GM21786 (cell line): ENCODE results near the gene CGB5.
"Not testable (repeated sequence)": the region's sequence is repeated elsewhere in the genome, so short reads cannot be mapped to it uniquely, and the experiment has no call there.

Source experiments
- ATAC-seq: cut with Tn5 transposase; IDR thresholded peaks from one replicate; pipeline ENCODE4 v1.9.1; 2021; ENCODE audit not compliant: unreplicated experiment

The CGB5 gene

GRCh38 chr19:49020931-49021895 lies 22.4 kb upstream of the CGB5 start:
- ATAC-seq = no peak

DNA sequence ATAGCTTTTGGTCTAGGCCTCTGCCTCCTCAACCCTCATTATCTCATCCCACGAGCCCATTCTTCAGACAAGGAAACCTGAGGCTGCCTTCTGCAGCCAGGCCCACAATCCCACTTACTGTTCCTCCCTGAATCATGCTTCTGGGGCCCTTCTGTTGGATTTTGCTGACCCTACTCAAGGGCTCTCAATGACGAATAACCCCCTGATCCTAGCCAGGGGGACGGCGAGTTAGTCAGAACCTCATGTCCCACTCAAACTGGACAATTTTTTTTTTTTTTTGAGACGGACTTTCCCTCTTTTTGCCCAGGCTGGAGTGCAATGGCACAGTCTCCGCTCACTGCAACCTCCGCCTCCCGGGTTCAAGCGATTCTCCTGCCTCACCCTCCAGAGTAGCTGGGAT lies 21.5 kb upstream of the CGB5 start:
- no peak for ATAC-seq

GRCh38 chr19:49024233-49024632 lies 19.4 kb upstream of the CGB5 start, which contains the start of gene CGB3:
CGB3 (minus strand) TSS chr19:49024333; CDS start chr19:49023971, 362 bp downstream.
- not testable (repeated sequence) for ATAC-seq

DNA sequence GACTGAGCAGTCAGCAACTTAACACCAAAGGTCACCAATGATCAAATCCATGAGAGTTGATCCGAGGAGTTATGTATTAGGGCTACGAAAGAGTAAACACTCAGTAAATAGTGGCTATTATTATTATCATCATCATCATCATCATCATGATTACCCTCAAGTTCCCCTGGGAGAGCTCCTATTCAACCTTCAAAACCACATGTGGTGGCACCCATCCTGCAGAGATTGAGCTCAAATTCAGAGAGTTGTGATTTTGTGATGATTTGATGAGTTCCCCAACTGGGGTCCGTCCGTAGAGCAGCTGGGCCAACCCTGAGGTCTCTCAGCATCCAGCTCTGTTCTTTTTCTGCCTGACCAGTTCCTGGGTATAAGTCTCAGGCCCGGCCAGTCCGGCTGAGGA lies 18.6 kb upstream of the CGB5 start:
- not testable (repeated sequence) for ATAC-seq

DNA sequence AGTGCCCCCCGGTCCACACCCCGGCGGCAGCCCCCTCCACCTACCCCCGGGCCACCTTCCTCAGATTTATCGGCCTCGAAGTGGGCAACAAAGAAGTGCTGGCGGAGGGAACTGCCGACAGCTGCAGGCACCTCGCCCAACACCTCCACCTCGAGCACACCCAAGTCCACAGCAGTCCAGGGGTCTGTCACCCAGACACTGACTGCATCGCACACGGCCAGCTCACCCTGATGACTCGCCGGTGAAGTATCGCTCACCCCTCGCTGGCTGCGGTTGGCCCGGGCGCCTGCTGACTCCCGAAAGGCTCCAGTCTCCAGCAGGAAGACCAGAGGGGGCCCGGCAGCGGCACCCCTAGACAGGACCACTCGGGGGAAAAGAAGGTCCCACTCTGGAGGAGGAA lies 18.0 kb upstream of the CGB5 start:
- ATAC-seq = not testable (repeated sequence)

- not testable (repeated sequence) for ATAC-seq
Observed at GRCh38 chr19:49028686-49029085, 15.0 kb upstream of the CGB5 start.

GRCh38 chr19:49029749-49030148 lies 13.9 kb upstream of the CGB5 start:
- ATAC-seq = not testable (repeated sequence)

GRCh38 chr19:49030323-49030722 lies 13.3 kb upstream of the CGB5 start:
- ATAC-seq = not testable (repeated sequence)

- ATAC-seq = not testable (repeated sequence)
Observed at GRCh38 chr19:49031642-49032301, 11.9 kb upstream of the CGB5 start, which contains the start of gene CGB2. CGB2 (plus strand) TSS chr19:49031890; CDS start chr19:49032096, 206 bp downstream.

- ATAC-seq = not testable (repeated sequence)
Observed at GRCh38 chr19:49036815-49037214, 6.8 kb upstream of the CGB5 start, which contains the start of gene CGB1. CGB1 (minus strand) TSS chr19:49036895; CDS start chr19:49036711, 184 bp downstream.

DNA sequence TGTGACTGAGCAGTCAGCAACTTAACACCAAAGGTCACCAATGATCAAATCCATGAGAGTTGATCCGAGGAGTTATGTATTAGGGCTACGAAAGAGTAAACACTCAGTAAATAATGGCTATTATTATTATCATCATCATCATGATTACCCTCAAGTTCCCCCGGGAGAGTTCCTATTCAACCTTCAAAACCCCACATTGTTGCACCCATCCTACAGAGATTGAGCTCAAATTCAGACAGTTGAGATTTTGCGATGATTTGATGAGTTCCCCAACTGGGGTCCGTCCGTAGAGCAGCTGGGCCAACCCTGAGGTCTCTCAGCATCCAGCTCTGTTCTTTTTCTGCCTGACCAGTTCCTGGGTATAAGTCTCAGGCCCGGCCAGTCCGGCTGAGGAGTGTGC lies 5.5 kb upstream of the CGB5 start:
- not testable (repeated sequence) for ATAC-seq

- ATAC-seq = not testable (repeated sequence)
Observed at GRCh38 chr19:49038557-49039276, 4.9 kb upstream of the CGB5 start.

DNA sequence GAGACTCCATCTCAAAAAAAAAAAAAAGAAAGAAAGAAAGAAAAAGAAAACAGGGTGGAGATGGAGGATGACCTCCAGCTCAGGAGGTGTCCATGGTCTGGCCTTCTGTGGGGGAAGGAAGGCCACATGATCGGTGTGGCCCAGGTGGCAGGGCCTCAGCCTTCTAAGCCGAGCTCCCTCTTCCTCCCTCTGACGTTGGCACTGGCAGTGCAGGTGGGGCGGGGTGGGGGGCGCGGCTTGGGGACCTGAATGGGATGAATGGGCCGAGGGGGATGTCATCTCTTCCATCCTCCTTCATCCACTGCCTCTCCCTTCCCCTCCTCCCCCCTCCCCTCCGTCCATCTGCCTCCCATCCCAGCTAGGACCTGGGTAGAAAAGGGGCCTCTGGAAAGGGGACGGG lies 3.9 kb upstream of the CGB5 start:
- ATAC-seq = not testable (repeated sequence)

GRCh38 chr19:49042177-49042576 lies 1.5 kb upstream of the CGB5 start:
- ATAC-seq = no peak

DNA sequence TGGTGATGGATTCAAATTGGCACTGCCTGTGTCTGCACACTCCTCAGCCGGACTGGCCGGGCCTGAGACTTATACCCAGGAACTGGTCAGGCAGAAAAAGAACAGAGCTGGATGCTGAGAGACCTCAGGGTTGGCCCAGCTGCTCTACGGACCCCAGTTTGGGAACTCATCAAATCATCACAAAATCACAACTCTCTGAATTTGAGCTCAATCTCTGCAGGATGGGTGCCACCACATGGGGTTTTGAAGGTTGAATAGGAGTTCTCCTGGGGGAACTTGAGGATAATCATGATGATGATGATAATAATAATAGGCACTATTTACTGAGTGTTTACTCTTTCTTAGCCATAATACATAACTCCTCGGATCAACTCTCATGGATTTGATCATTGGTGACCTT lies 982 bp upstream of the CGB5 start:
- ATAC-seq = not testable (repeated sequence)

- ATAC-seq = not testable (repeated sequence)
Observed at GRCh38 chr19:49049011-49049410, 5.4 kb downstream of the CGB5 start, which contains the start of gene CGB8. CGB8 (minus strand) TSS chr19:49049111; CDS start chr19:49048739, 372 bp downstream.

DNA sequence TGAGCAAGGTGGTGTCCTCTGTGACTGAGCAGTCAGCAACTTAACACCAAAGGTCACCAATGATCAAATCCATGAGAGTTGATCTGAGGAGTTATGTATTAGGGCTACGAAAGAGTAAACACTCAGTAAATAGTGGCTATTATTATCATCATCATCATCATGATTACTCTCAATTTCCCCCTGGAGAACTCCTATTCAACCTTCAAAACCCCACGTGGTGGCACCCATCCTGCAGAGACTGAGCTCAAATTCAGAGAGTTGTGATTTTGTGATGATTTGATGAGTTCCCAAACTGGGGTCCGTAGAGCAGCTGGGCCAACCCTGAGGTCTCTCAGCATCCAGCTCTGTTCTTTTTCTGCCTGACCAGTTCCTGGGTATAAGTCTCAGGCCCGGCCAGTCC lies 6.2 kb downstream of the CGB5 start:
- ATAC-seq = not testable (repeated sequence)

DNA sequence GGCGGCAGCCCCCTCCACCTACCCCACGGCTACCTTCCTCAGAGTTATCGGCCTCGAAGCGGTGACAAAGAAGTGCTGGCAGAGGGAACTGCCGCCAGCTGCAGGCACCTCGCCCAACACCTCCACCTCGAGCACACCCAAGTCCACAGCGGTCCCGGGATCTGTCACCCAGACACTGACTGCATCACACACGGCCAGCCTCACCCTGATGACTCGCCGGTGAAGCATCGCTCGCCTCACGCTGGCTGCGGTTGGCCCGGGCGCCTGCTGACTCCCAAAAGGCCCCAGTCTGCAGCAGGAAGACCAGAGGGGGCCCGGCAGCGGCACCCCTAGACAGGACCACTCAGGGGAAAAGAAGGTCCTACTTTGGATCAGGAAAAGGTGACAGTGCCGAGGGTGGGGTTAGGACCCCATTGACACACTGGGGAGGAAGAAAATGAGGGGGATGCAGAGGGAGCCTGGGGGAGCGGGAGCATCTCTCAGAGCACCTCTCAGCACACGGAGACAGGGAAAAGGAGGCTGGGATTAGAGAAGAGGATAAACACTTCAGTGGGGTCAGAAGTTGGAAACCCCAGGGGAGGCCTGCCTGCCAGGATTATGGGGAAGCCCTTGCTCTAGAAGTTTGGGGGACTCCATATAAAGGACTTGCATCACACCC lies 6.9 kb downstream of the CGB5 start:
- ATAC-seq = not testable (repeated sequence)

DNA sequence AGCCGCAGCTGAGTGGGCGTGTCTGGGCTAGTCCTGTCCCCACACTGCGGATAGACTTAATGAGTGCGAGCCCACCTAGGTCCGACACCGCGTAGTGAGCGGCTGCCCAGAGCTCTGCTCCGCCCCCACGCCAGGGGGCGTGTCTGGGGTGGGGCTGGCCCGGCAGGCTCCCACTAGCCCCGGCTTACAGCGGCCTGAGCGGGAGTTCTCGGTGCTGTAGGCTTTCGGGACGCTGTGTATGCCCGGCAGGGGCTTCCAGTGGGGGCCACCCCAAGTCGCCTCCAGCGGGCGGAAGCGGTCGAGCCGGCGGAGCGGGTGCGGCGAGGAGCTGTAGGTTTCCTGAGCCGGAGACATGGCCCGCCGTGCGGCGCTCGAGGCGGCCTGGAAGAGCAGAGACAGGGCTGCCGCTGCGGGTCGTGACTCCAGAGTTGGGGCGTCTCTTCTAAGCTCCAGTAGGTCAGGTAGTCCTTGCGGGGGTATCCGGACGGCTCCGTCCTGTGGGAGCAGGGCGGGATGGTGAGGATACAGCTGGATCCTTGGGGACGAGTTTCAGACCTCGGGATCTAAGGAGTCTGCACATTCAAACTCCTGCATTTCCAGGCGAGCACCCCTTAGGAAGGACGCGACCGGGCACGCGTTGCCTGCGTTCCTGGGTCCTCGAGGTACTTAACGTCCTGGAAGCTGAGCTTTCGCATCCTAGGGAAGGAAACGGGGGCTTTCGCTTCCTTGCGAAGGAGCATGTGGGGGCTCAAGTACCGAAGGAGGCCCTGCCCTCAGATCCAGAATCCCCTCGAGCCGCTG lies 12.7 kb downstream of the CGB5 start:
- ATAC-seq = no peak
